ENCODE measurements around the gene CXCL3.
"Not testable (repeated sequence)": the region's sequence is repeated elsewhere in the genome, so short reads cannot be mapped to it uniquely, and the experiment has no call there.

The CXCL3 gene

DNA sequence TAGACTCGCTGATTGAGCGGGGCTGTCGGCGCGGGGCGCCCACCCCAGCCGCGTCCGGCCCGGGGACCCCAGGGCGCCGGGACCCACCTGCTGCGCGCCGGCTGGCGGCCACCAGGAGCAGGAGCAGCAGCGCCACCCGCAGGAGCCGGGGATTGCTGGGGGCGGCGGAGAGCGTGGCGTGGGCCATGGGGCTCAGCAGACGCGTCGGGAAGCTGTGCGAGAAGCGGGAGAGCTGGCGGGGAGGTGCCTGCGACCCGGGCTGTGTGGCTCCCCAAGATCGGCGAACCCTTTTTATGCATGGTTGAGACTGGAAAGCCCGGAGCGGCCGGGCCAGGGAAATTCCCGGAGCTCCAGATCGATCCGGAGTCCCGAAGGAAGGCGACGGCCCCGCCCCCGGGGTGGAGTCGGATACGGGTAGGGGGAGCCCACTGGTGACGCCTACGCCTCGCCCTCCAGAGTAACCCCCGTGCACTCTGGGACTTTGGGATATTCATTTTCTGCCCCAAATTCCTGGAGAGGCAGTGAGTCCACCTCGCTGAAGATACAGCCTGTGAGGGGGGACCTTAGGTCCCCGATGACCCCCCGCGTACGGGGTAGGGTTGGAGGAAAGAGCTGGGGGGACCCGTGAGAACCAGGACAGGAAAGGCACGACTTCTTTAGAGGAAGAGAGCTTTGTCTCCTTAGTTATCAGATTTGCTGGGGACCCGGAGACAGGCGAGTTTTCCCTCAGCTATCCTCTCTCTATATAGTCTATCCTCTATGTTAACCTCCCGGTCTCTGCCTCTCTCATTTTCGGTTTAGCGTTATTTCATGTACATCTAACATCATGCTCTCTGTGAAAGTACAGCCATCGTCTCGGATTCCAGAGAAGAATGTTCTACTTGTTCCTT is at the start of gene CXCL3:
TSS of gene CXCL3 (minus strand) at position 265 of the 890 bp plus-strand sequence. CDS start at position 187, 78 bp downstream.
- DNase-seq, result no peak

DNA sequence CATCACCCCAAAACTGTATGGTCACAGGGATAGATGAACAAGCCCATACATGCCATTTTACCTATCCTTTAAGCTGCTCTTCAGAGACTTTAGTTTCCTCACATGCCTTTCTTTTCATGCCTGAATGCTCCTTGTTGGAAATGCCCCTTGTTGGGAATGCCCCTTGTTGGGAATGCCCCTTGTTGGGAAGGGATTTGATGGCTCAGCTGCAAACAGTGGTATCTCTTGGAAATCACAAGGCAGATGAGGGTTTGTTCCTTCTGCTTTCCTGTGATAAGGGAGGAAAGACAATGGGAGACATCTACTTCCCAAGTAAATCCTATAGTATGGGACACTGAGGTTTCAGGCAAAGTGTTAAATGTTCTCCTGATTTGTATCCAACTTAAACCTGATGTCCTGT is 49.0 kb upstream of the CXCL3 start:
- no peak for DNase-seq

DNA sequence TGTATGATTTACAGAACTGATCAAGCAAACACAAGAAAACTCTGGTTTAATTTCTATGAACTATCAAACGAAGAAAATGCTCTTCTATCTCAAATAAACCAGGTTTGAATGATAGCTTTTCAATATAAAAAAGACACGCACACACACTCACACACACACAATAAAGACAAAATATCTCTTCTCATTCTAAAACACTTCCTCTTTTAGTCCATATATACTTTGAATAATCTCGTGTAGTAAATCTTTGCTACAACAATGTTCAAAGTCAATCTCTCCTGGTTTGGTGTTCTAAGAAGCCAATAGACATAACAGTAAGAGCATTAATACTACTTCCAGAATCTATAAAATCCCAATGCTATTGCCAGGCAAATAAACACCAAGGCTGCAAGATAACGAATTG is 47.2 kb upstream of the CXCL3 start:
- DNase-seq, result no peak

DNA sequence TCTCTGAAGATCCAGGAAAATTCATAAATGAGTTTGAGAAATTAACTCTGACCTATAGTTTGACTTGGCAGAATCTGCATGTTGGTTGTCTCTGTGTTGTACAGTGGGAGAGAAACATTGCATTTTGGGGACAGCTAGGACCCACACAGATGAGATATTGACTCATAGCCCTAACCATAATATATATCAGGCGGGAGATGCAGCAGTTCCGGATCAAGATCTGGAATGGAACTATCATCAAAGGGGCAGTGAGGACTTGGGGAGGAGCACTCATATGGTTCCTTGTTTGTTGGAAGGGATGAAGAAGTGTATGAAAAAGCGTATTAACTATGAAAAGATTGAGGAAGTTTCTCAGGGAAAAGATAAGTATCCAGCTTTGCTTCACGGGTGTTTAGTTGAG is 46.5 kb upstream of the CXCL3 start:
- no peak for DNase-seq

DNA sequence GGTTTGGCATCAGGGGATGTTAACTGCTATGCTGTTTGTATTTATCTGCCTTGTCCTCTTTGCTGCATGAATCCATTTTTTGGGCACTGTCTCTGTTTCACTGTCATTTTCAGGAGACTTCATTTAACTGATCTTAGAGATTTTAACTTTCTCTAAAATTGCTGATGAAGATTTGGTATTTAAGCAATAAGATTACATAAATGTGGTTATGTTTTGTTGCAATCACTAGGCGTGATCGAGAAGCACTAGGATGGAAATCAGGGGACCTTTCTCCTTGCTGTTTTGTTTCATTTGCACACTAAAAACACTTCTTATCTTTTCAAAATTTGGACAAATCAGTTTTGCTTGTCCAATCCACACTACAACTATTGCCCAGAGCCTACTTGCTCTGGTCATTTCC is 45.1 kb upstream of the CXCL3 start:
- DNase-seq, result no peak

DNA sequence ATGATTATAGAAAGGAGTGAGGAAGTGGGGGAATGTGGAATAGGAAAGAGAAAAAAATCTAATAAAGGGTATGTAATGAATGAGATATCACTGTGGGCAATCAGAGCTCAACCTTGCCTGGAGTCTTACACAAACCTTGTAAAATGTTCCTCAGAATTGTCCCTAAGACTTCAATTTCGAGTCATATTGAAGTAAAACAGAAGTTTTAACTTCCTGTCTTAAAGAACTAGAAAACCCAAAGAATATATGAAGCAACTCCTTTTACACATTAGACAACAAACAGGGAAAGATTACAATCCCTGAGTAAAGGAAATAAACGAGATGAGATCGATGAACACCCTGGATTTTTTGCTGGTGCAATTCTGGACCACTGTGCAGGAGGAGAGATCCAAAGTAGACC is 42.5 kb upstream of the CXCL3 start:
- no peak for DNase-seq

DNA sequence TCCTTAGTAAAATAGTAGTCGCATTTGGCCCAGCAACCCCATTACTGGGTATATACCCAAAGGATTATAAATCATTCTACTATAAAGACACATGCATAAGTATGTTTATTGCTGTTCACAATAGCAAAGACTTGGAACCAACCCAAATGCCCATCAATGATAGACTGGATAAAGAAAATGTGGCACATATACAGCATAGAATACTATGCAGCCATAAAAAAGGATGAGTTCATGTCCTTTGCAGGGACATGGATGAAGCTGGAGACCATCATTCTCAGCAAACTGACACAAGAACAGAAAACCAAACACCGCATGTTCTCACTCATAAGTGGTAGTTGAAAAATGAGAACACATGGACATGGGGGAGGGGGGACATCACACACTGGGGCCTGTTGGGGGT is 41.9 kb upstream of the CXCL3 start:
- DNase-seq, result not testable (repeated sequence)

DNA sequence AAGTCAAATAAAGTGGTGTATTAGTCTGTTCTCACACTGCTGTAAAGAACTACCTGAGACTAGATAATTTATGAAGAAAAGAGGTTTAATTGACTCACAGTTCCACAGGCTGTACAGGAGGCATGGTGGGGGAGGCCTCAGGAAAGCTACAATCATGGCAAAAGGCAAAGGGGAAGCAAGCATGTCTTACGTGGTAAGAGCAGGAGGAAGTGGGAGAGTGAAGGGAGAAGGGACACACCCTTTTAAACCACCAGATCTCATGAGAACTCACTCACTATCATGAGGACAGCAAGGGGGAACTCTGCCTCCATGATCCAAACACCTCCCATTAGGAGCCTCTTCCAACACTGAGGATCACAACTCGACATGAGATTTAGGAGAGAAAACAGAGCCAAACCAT is 40.5 kb upstream of the CXCL3 start:
- not testable (repeated sequence) for DNase-seq

DNA sequence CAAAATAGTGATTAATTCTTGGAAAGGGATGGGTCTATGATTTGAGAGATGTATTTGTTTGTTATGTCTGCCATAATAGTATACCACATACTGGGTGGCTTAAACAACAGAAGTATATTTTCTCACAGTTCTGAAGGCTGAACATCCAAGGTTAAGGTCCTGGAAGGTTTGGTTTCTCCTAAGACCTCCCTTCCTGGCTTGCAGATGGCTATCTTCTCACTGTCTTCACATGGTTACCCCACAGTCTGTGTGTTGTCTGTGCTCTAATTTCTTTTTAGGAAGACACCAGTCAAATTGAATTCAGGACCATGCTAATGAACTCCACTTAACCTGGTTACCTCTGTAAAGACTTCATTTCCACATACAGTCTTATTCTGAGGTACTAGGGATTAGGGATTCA is 34.9 kb upstream of the CXCL3 start:
- DNase-seq, result no peak

DNA sequence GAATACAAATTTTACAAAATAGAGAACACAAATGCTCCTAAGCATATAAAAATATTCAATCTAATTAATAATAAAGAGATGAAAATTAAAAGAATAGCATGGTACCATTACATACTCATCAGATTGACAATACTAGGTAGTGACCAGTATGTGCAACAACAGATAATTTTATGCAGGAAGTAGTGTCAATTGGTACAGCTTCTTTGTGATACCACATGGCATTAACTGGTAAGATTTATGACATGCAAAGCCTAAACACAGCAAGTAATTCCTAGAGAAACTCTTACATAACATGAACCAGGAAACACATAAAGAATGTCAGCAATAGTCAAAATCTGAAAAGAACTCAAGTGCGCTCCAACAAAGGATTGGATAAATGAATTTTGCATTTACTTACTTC is 34.2 kb upstream of the CXCL3 start:
- no peak for DNase-seq

DNA sequence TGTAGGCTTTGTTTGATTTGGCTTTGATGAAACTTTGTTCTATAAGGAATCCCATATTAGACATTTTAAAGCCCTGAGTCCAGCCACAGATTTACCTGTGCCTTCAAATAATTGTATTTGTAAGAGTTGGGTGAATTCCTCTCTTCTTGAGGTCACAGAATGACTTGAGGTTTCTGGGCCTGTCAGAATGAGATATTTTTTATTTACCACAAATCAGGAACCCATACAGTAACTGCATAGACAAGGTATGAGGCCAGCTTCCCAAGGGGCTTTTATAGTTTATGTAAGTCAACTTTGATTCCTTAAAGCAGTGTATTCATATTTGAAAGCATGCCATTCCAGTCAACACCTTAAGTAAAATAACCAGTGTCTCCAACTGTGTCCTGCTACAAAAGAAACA is 29.1 kb upstream of the CXCL3 start:
- no peak for DNase-seq

DNA sequence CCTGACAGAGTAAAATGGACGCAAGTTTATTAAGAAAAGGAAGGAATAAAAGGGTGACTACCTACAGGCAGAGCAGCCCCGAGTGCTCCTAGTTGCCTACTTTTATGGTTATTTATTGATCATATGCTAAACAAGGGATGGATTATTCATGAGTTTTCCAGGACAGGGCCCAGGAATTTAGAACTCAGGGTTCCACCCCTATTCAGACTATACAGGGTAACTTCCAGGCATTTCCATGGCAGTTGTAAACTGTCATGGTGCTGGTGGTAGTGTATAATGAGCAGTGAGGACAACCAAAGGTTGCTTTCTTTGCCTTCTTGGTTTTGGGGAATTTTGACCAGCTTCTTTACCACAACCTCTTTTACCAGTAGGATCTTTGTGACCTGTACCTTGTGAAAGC is 27.7 kb upstream of the CXCL3 start:
- DNase-seq, result no peak

DNA sequence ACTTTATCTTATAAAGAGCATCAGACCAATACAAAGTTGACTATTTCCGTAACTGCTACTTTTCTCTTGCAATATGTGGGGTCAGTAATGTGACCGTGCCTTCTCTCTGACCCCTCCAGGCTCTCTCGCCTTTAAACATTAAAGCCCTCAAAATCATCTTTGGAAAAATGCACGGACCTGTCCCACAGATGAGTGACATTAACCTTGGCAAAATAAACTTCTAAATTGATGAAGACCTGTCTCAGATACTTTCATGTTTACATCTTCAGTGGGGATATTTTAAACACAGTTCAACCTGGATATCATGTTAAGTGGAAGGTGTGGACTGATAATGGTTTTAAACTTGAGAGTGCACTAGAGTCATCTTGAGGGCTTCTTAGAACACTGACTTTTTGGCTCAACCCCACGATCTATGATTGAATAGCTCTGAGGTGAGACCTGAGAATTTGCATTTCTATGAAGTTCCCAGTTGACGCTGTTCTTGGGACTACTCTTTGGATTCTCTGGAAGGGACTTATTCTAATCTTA is 26.7 kb upstream of the CXCL3 start:
- DNase-seq, result no peak

DNA sequence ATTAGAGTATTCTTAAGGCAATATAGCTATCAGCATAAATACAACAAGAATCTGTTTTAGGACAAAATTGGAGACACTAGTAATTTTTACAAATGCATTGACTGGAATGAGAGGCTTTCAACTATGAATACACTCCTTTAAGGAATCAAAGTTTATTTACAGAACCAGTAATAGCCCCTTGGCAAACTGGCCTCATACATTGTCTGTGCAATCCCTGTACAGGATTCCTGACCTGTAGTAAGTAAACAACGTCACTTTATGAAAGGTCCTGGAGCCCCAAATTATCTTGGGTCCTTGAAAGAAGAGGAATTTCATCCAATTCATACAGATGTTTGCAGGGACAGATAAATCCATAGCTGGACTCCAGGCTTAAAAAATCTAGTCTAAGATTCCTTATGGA is 25.4 kb upstream of the CXCL3 start:
- DNase-seq, result no peak

DNA sequence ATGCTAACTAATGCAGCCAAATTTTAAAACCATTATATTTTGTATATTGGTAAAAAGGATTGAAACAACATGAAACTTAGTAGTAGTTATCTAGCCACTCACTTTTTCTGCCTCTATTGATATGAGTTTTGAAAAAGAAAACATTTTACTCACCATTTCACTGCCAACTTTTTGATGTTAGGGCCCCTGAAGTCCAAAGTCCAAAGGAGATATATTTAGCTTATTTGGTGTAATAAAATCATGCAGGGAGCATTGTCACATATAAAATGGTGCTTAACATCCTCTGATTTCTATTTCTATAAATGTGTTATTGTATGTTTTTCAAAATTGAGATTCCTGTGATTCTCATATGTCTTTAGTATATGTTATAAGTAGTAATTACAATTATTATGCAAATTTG is 24.5 kb upstream of the CXCL3 start:
- DNase-seq, result no peak

DNA sequence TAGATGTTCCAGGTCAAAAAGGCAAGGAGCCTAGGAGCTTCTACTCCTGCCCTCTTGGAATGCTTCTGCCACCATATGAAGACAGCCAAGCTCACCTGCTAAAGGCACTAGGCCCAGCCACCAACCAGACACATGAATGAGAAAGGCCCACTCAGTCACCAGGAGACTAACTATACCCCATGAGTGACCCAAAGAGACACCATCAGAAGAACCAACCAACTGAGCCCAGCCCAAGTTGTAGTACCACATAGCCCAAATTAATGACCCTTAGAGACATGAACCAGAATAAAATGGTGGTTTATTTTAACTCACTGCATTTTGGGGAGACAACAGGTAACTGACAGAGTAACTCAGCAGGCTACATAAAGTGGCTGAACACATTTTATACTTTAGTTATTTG is 22.9 kb upstream of the CXCL3 start:
- no peak for DNase-seq

DNA sequence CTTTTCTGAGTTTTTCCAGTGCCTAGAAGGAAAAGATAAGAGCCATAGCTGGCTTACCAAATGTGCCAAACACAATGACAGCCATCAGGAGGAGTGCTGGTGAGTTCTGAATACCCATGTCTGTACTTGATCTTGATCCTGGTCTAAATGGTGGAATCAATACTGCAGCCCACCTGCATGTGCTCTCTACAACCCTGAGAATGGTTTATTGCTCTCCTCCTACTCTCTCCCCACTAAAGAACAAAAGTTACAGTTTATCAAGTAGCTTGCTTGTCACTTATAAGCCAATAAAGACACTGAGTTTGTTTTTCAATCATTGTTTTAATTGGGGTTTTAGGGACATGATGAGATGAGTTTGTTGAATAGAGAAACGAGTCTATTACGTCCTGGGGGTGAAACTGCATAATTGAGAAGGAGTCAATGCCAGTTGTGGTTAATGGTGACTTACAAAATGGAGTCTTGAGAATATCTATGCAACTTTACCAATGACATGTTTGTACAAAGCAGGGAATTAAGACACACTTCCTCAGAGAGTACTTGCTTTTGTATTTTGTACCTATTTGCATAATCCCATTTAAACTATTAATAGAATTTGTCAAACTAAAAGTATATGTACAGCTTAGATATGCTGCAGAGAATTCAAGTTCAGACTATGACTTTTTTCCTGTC is 20.8 kb upstream of the CXCL3 start:
- DNase-seq, result no peak

DNA sequence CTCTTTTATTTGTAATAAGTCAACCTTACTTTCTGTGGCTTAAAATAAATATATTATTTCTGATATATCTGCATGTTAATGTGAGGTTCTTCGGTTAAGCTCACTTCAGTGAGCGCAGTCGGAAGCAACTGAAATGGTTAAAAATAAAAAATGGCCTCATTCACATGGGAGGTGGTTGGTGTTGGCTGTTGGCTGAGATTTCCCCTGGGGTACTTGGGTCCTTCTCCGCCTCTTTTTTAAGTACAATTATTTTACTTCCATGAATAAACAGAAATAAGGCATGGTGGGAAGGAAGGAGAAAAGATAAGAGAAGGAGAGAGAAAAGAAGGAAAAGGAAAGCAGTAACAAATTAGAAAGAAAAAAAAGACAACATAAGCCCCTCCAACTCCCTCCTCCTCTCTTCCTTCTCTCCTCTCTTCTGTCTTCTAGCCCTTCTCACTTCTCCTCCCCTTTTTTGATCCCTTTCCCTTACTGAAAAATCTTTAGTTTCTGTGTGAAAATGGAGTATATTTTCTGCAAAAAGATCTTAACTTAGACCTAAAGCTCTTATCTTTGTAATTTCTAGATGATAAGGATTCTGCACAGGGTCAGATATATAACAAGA is 19.7 kb upstream of the CXCL3 start:
- no peak for DNase-seq

DNA sequence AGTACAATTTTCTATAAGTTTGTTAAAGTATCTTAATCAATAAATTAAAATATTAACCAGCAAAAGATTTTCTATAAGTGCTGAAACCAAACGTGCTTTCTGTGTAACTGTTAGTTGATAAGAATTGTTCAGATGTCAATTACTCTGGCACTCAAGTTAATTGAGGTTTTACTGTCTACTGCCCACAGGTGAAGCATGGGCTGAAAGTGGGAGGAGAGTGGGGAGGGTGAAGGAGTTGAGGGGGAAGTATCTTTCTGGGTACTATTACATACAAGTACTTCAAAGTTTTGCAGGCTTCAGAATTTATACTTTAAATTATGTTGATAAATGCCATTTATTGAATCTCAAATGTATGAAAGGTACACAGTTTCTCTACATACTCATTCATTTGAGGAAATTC is 19.1 kb upstream of the CXCL3 start:
- DNase-seq, result no peak

DNA sequence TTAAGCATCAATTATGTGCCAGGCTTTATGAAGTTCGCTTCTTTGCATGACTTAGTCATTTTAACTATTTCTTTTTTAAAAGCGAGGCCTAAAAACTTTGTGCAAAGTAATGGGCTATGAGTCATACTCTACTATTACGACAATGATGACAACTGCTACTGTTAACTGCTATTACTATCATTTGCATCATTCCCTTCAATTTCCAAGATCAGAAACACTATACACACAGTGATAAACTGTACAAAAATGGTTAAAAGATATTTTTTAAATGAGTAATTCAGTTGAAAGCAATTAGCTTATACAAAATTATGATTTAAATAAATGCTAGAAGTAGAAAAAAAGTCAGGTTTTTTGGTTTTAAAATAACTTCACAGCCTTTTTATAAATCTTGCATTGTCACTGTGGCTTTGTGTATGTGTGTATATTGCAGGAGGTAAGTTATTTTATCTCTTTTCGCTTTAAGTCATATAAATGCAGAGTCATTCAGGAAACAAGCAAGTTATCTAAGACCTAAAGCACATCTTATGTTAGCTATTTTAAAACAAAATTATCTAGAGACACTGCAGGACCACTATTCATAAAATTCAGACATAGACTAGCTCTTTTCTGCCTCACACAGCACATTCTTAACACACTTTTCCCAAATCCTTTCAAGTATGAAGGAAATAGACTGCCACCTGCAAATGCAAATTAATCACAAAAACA is 18.5 kb upstream of the CXCL3 start:
- no peak for DNase-seq

DNA sequence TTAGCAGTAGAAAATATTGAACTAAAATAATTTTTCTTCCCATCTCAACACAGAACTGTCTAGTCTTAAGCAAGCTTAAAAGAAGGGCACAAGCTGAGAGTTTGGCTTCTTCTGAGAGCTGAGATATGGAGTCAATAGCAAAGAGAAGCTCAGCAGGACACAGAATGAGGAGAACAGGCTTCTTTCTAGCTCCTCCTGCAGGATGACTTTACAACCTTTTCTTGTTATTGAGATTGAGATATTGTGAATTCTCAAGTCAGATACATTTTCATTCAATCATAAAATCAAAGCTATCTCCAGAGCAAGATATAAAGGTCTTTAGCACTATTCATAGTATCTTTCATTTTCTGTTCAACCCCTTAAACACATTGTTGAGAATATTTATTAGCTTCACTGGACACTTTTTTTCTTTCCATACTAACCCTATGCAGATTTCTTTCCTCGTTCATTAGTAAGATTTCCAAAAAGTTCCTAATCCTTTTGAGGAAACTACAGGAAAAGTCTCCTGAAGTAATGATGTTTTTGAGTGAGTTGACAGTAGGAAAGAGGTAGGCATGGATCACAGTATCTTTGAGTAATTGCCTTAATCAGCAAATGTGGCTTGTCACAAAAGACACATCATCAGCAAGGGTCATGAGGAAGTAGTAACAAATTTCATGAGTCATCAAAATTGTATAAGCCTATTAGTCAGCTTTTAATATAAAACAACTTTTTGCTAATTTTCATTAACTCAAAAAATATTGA is 17.8 kb upstream of the CXCL3 start:
- DNase-seq, result no peak

DNA sequence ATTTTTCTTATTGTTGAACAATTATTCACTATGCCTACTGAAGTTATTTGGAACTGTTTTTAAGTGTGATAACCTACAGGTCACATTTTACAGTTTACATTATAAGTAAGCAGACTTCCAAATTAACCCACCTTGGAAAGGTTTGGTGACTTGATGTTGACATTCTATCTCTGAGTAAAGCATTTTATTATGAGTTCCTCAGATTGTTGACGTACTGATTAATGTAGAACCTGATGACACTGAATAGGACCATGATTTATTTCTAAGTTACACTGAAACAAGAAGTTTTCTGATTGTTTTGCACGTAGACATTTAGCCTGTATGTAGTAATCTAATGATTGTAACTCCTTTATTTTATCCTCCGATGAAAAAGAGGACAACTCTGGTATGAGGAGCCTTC is 17.0 kb upstream of the CXCL3 start:
- no peak for DNase-seq

DNA sequence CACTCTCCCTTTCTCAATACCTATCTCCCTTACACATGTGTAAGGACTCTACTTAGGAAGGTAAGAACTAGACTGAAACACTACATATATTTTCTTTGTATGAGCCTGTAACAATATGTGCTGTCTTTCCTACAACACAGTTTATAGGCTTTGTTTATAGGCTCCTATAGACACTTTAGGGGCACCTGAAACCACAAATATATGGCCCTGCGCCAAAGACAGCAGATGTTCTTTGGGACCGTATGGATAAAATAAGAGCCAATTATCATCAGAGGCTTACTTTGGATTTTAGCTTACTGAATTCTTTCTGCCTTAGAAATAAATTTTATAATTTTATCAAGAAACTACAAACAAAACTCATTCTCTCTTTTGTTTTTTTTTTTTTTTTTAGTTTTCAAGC is 16.6 kb upstream of the CXCL3 start:
- DNase-seq, result no peak
